Colonic mucosa (tissue), 4 donors: ENCODE measurements around the gene FGD4. TPM values are rescaled to one million over a fixed set of nuclear protein-coding genes. Genes with fewer than 3 reads are reported as not detected.

ENCODE experiments used
- DNase-seq: peaks from one replicate; pipeline ENCODE4 v3.0.0-alpha.2; 2020
- H3K27ac ChIP-seq: fragments of 200-600 bp; one replicate; pipeline ENCODE4 v1.8.0; 2021
- H3K27me3 ChIP-seq: fragments of 200-600 bp; one replicate; pipeline ENCODE4 v1.8.0; 2021
- H3K36me3 ChIP-seq: fragments of 200-600 bp; one replicate; pipeline ENCODE4 v1.8.0; 2021
- H3K4me1 ChIP-seq: fragments of 200-600 bp; one replicate; pipeline ENCODE4 v1.8.0; 2021; ENCODE audit warnings: mild to moderate bottlenecking
- H3K4me3 ChIP-seq: fragments of 200-600 bp; one replicate; pipeline ENCODE4 v1.8.0; 2021
- H3K9ac ChIP-seq, 2 donors: one replicate each; pipeline ENCODE4 v1.7.0; 2013; ENCODE audit warnings: control low read depth in 2 of 2, low read depth in 2 of 2, low read length in 2 of 2
- H3K9me3 ChIP-seq: fragments of 200-600 bp; one replicate; pipeline ENCODE4 v1.8.0; 2021
- intact Hi-C: fragments of 100-400 bp; cut with DNase I; formaldehyde crosslinking; loops from one replicate; pipeline ENCODE4 v1.14.1; 2022
- total RNA-seq, 2 donors: library from RNA; stranded (reverse); fragmentation: NEBNext Ultra II Directional in 1 of 2; extraction: Animal tissue kit (Norgen Biotek cat#: 25700) in 1 of 2; gene quantifications; one replicate each; pipeline ENCODE4 v1.2.1, GENCODE V29; 2021
- TF ChIP-seq, protein P1 (sequence below): fragments of 200-600 bp; IDR thresholded peaks from one replicate; pipeline ENCODE4 v1.8.0; 2022; ENCODE audit warnings: antibody characterized with exemption, mild to moderate bottlenecking
- donor health status: healthy.
- donor health status: DM: no; HTN: no; CAD: no.
- donor health status: DM: no; HTN: no; CAD: no.

Gene FGD4
- total RNA-seq, 2 donors from 2014 or later: 38.4 to 47.6 TPM

- Histone ChIP-seq H3K4me3 (no peak overlapping the region), H3K4me1 (no peaks in the 10 kb centered on the region), H3K36me3 (no peaks in the 10 kb centered on the region), H3K9ac (no peak overlapping the region), H3K9me3 (no peaks in the 10 kb centered on the region), H3K27me3 (no peaks in the 10 kb centered on the region), H3K27ac (no peak overlapping the region)
- intact Hi-C loops: no loop called here
- no peak for DNase-seq
- TF ChIP-seq, protein P1, sequence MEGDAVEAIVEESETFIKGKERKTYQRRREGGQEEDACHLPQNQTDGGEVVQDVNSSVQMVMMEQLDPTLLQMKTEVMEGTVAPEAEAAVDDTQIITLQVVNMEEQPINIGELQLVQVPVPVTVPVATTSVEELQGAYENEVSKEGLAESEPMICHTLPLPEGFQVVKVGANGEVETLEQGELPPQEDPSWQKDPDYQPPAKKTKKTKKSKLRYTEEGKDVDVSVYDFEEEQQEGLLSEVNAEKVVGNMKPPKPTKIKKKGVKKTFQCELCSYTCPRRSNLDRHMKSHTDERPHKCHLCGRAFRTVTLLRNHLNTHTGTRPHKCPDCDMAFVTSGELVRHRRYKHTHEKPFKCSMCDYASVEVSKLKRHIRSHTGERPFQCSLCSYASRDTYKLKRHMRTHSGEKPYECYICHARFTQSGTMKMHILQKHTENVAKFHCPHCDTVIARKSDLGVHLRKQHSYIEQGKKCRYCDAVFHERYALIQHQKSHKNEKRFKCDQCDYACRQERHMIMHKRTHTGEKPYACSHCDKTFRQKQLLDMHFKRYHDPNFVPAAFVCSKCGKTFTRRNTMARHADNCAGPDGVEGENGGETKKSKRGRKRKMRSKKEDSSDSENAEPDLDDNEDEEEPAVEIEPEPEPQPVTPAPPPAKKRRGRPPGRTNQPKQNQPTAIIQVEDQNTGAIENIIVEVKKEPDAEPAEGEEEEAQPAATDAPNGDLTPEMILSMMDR: no peak
Observed at GRCh38 chr12:32460638-32461037, 61.3 kb downstream of the FGD4 start.

DNA sequence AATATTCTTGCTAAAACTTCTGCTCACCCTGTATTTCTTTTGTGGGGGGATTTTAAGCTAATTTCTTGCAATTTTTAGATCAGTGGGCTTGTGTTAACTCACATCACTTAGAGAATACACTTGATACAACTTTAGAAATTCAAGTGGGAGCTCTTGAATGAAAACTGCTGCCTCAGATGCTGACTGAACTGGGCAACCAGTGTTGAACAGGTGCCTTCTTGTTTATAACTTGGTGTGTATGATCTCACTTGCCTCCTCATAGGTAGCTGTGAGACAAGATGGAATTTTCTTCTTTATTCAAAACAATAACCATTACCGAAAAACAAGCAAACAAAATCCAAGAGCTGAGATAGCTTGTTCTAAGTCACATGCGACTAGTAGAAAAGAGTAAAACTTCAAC lies 63.5 kb downstream of the FGD4 start:
- Histone ChIP-seq H3K4me3 (no peak overlapping the region), H3K36me3 (no peaks in the 10 kb centered on the region), H3K4me1 (no peaks in the 10 kb centered on the region), H3K27me3 (no peaks in the 10 kb centered on the region), H3K9me3 (no peaks in the 10 kb centered on the region), H3K27ac (no peak overlapping the region), H3K9ac (no peak overlapping the region)
- intact Hi-C loops: no loop called here
- no peak for DNase-seq
- TF ChIP-seq, protein P1: no peak

DNA sequence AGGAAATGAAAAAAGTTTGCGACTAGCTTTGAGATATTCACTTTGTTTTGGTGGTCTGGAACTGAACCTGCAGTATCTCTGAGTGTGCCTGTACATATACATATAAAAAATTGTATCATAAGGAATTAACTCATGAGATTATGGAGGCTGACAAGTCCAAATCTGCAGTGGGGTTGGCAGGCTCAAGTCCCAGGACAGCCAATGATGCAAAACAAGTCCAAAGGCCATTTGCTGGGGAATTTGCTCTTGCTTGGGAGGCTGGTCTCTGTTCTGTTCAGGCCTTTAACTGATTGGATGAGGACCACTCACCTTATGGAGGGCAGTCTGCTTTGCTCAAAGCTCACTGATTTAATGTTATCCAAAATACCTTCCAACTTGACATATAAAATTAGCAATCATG lies 66.8 kb downstream of the FGD4 start:
- H3K27ac ChIP-seq: no peak overlapping the region
- intact Hi-C loops: no loop called here
- TF ChIP-seq, protein P1: no peak
- no peak for DNase-seq
- H3K4me1 ChIP-seq: no peaks in the 10 kb centered on the region
- H3K9ac ChIP-seq: no peak overlapping the region
- H3K36me3 ChIP-seq: no peaks in the 10 kb centered on the region
- H3K9me3 ChIP-seq: no peaks in the 10 kb centered on the region
- no peaks in the 10 kb centered on the region for H3K27me3 ChIP-seq
- no peak overlapping the region for H3K4me3 ChIP-seq

GRCh38 chr12:32466986-32467711 lies 67.8 kb downstream of the FGD4 start:
- Histone ChIP-seq H3K9ac (no peak overlapping the region), H3K36me3 (no peaks in the 10 kb centered on the region), H3K27me3 (no peaks in the 10 kb centered on the region), H3K27ac (no peak overlapping the region), H3K4me1 (no peaks in the 10 kb centered on the region), H3K4me3 (no peak overlapping the region), H3K9me3 (no peaks in the 10 kb centered on the region)
- DNase-seq: no peak
- TF ChIP-seq, protein P1: no peak
- intact Hi-C loops: no loop called here

GRCh38 chr12:32467959-32468863 lies 68.9 kb downstream of the FGD4 start:
- DNase-seq: no peak
- H3K9me3 ChIP-seq: no peaks in the 10 kb centered on the region
- TF ChIP-seq, protein P1: no peak
- no peaks in the 10 kb centered on the region for H3K4me1 ChIP-seq
- no peaks in the 10 kb centered on the region for H3K36me3 ChIP-seq
- no peak overlapping the region for H3K4me3 ChIP-seq
- intact Hi-C loops: no loop called here
- no peak overlapping the region for H3K9ac ChIP-seq
- no peak overlapping the region for H3K27ac ChIP-seq
- H3K27me3 ChIP-seq: no peaks in the 10 kb centered on the region
